DND-41 (cell line): ENCODE measurements around the gene TRIM14.

ENCODE experiments used
- ATAC-seq: fragments of 200-7000 bp; cut with Tn5 transposase; 3 replicates; pipeline ENCODE4 v1.9.1; 2021; ENCODE audit warnings: low read depth; ENCODE audit not compliant: insufficient read depth
- DNase-seq: peaks from one replicate; pipeline ENCODE4 v3.0.0-alpha.2; 2020
- H2AFZ ChIP-seq: 2 replicates; pipeline ENCODE4 v1.6.0; 2012; ENCODE audit warnings: low read depth, low read length
- H3K27ac ChIP-seq: 2 replicates; pipeline ENCODE4 v1.5.1; 2012; ENCODE audit warnings: low read length, inconsistent platforms
- H3K27me3 ChIP-seq: fragments of 200-600 bp; sonication (generic); 2 replicates; pipeline ENCODE4 v1.6.0; 2012; ENCODE audit warnings: low read length, mild to moderate bottlenecking, inconsistent platforms; ENCODE audit not compliant: insufficient read depth, poor library complexity
- H3K36me3 ChIP-seq: 2 replicates; pipeline ENCODE4 v1.5.1; 2012; ENCODE audit warnings: low read length, inconsistent platforms; ENCODE audit not compliant: insufficient read depth
- H3K4me1 ChIP-seq: 2 replicates; pipeline ENCODE4 v1.5.1; 2012; ENCODE audit warnings: mild to moderate bottlenecking, low read length; ENCODE audit not compliant: insufficient read depth
- H3K4me2 ChIP-seq: 2 replicates; pipeline ENCODE4 v1.6.0; 2012; ENCODE audit warnings: mild to moderate bottlenecking, moderate library complexity, low read length, inconsistent platforms; ENCODE audit not compliant: insufficient read depth
- H3K4me3 ChIP-seq, 2 experiments: fragments of 200-600 bp in 1 of 2; shearing (Covaris generic) in 1 of 2; 2 replicates each; pipeline ENCODE4 v1.5.1; 2012 to 2016; ENCODE audit warnings: inconsistent platforms in 2 of 2, low read length in 2 of 2, mild to moderate bottlenecking in 2 of 2, low read depth in 1 of 2, moderate library complexity in 1 of 2
- H3K79me2 ChIP-seq: 2 replicates; pipeline ENCODE4 v1.6.0; 2012; ENCODE audit warnings: low read length, inconsistent platforms; ENCODE audit not compliant: insufficient read depth
- H3K9ac ChIP-seq: 2 replicates; pipeline ENCODE4 v1.6.0; 2012; ENCODE audit warnings: low read depth, mild to moderate bottlenecking, inconsistent platforms, low read length, moderate library complexity
- H3K9me3 ChIP-seq: 2 replicates; pipeline ENCODE4 v1.5.1; 2012; ENCODE audit warnings: low read length, moderate library complexity, mild to moderate bottlenecking, inconsistent platforms; ENCODE audit not compliant: insufficient read depth, severe bottlenecking
- H4K20me1 ChIP-seq: 2 replicates; pipeline ENCODE4 v1.6.0; 2012; ENCODE audit warnings: low read length; ENCODE audit not compliant: insufficient read depth
- CTCF ChIP-seq: IDR thresholded peaks from 2 replicates; pipeline ENCODE4 v1.5.1; 2012; ENCODE audit warnings: borderline replicate concordance, low read length, moderate library complexity, mild to moderate bottlenecking; ENCODE audit not compliant: poor library complexity, severe bottlenecking; ENCODE audit errors: extremely low read depth
- EZH2 ChIP-seq: IDR thresholded peaks from 3 replicates; pipeline ENCODE4 v1.6.1; 2012; ENCODE audit warnings: borderline replicate concordance, low read depth, mild to moderate bottlenecking, moderate library complexity, low read length, inconsistent platforms; ENCODE audit not compliant: severe bottlenecking

The TRIM14 gene

DNA sequence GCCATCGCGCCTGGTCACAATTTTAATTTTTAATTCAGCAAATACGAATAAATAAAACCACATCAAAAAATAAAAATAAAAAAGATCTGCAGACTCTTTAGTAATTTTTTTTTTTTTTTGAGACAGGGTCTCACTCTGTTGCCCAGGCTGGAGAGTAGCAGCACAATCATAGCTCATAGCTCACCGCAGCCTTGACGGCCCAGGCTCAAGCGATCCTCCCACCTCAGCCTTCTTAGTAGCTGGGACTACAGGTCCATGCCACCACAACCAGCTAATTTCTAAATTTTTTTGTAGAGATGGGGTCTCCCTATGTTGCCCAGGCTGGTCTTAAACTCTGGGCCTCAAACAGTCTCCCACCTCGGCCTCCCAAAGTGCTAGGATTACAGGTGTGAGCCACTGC, 48.3 kb downstream of the TRIM14 start:
- H3K4me1 ChIP-seq, result peaks cover 8% of the 10 kb centered on the region
- TF ChIP-seq EZH2 (no peak), CTCF (no peak)
- H3K4me3 ChIP-seq, result no peak overlapping the region
- no peak overlapping the region for H2AFZ ChIP-seq
- H3K27me3 ChIP-seq, result no peaks in the 10 kb centered on the region
- DNase-seq (no peak), ATAC-seq (no peak)
- H3K9me3 ChIP-seq, result no peaks in the 10 kb centered on the region
- peaks cover 10% of the 10 kb centered on the region; the same call in 1 of the 2 replicates for H3K36me3 ChIP-seq
- no peak overlapping the region for H3K27ac ChIP-seq
- no peak overlapping the region for H3K9ac ChIP-seq
- no peak overlapping the region for H3K4me2 ChIP-seq
- no peaks in the 10 kb centered on the region for H4K20me1 ChIP-seq
- H3K79me2 ChIP-seq, result peaks cover 10% of the 10 kb centered on the region; the same call in 1 of the 2 replicates

DNA sequence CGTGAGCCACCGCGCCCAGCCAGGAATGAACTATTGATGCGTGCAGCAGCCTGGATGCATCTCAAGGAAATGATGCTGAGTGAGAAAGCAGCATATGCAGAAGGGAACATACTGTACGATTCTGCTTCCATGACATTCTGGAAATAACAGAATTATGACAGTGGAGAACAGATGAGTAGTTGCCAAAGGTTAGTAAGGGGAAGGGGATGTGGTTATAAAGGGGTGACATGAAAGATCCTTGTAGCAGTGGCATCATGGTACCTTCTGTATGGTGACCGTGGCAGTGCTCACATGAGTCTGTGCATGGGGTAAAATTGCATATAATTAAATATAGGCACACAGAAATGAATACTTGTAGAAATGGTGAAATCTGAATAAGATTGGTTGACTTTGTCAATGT, 49.5 kb downstream of the TRIM14 start:
- H3K9ac ChIP-seq, result no peak overlapping the region
- TF ChIP-seq CTCF (no peak), EZH2 (no peak)
- H3K9me3 ChIP-seq, result no peaks in the 10 kb centered on the region
- no peak for DNase-seq
- H3K4me2 ChIP-seq, result no peak overlapping the region
- H3K4me1 ChIP-seq, result peaks cover 5% of the 10 kb centered on the region
- no peak overlapping the region for H3K4me3 ChIP-seq
- H3K79me2 ChIP-seq, result peaks cover 8% of the 10 kb centered on the region; the same call in 1 of the 2 replicates
- no peak overlapping the region for H2AFZ ChIP-seq
- H3K27me3 ChIP-seq, result no peaks in the 10 kb centered on the region
- no peak overlapping the region for H3K27ac ChIP-seq
- no peaks in the 10 kb centered on the region for H4K20me1 ChIP-seq
- peaks cover 14% of the 10 kb centered on the region; the same call in 1 of the 2 replicates for H3K36me3 ChIP-seq
- ATAC-seq, result no peak

DNA sequence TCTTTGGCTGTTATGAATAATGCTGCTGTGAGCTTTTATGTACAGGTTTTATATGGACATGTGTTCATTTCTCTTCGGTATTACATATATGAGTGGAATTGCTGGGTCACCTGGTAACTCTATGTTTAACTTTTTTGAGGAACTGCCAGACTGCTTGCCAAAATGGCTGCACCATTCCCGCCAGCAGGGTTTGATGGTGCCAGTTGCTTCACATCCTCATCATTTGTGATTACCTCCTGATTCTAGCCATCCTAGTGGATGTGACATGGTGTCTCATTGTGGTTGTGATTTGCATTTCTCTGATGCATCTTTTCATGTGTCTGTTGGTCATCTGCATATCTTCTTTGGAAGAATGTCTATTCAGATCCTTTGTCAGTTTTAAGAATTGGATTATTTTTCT, 51.8 kb downstream of the TRIM14 start:
- peaks cover 4% of the 10 kb centered on the region; the same call in 1 of the 2 replicates for H3K79me2 ChIP-seq
- ATAC-seq, result no peak
- H3K27ac ChIP-seq, result no peak overlapping the region
- no peaks in the 10 kb centered on the region for H4K20me1 ChIP-seq
- no peak overlapping the region for H3K9ac ChIP-seq
- H3K4me2 ChIP-seq, result no peak overlapping the region
- H3K9me3 ChIP-seq, result no peaks in the 10 kb centered on the region
- H2AFZ ChIP-seq, result no peak overlapping the region
- TF ChIP-seq EZH2 (no peak), CTCF (no peak)
- H3K27me3 ChIP-seq, result no peaks in the 10 kb centered on the region
- DNase-seq, result no peak
- peaks cover 26% of the 10 kb centered on the region; the same call in 1 of the 2 replicates for H3K36me3 ChIP-seq
- H3K4me1 ChIP-seq, result no peaks in the 10 kb centered on the region
- H3K4me3 ChIP-seq, result no peak overlapping the region

DNA sequence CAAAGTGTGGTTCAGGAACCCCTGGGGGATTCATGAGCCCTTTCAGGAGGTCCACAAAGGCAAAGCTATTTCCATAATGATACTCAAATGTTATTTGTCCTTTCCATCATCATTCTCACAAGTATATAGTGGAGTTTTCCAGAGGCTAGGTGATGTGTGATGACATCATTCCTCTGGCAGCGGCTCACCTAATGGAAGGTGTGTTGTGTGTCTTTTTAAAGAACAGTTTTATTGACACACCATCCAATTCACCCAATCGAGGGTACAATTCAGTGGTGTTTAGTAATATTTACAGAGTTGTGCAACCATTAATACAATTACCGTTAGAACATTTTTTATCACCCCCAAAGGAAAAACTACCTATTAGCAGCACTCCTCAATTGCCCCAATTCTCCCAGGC, 52.8 kb downstream of the TRIM14 start:
- Histone ChIP-seq H3K27me3 (no peaks in the 10 kb centered on the region), H3K4me3 (no peak overlapping the region), H3K9ac (no peak overlapping the region), H3K36me3 (peaks cover 27% of the 10 kb centered on the region; the same call in 1 of the 2 replicates), H3K27ac (no peak overlapping the region), H3K4me2 (no peak overlapping the region), H3K79me2 (peaks cover 4% of the 10 kb centered on the region; the same call in 1 of the 2 replicates), H4K20me1 (no peaks in the 10 kb centered on the region), H2AFZ (no peak overlapping the region), H3K9me3 (no peaks in the 10 kb centered on the region), H3K4me1 (no peaks in the 10 kb centered on the region)
- no peak for DNase-seq
- no peak for ATAC-seq
- no peak for TF ChIP-seq CTCF
- no peak for TF ChIP-seq EZH2
